ENCODE measurements around the gene SLC12A4. TPM values are rescaled to one million over a fixed set of nuclear protein-coding genes. Genes with fewer than 3 reads are reported as not detected.
"Not testable (repeated sequence)": the region's sequence is repeated elsewhere in the genome, so short reads cannot be mapped to it uniquely, and the experiment has no call there.

The SLC12A4 gene
- total and polyA plus RNA-seq, 4 donors, result 8.0 to 37.3 (median 17.1) TPM

GRCh38 chr16:67975321-67976105, 7.1 kb upstream of the SLC12A4 start:
- 73% methylated on average over 14 of the region's 14 CpGs for WGBS
- H3K4me3 ChIP-seq (ENCODE audit: low read depth in 1 of 3, low read length in 3 of 3), result no peak overlapping the region
- H3K9ac ChIP-seq (ENCODE audit: low read depth in 1 of 2, low read length in 2 of 2), result no peak overlapping the region
- no peaks in the 10 kb centered on the region for H3K4me1 ChIP-seq (ENCODE audit: control insufficient read depth in 4 of 4, insufficient read depth in 4 of 4, low read length in 3 of 4)
- no peak for DNase-seq (ENCODE audit: low spot score)
- TF ChIP-seq FOXA1 (IDR thresholded peaks at IDR 0.05), result no peak
- no peak for TF ChIP-seq NR2F2 (IDR thresholded peaks at IDR 0.05)
- no peak for TF ChIP-seq FOXA2 (IDR thresholded peaks at IDR 0.05)
- no peak for TF ChIP-seq ZBTB33 (IDR thresholded peaks at IDR 0.05)
- TF ChIP-seq RXRA (IDR thresholded peaks at IDR 0.05), result no peak
- no peak for TF ChIP-seq TAF1 (conservative IDR thresholded peaks at IDR 0.05)
- no peak for TF ChIP-seq GABPA (IDR thresholded peaks at IDR 0.05 in 1 of 2, conservative IDR thresholded peaks at IDR 0.05 in 1 of 2)
- TF ChIP-seq RAD21 (IDR thresholded peaks at IDR 0.05), result no peak
- TF ChIP-seq SP1 (IDR thresholded peaks at IDR 0.05), result no peak
- TF ChIP-seq MAX (IDR thresholded peaks at IDR 0.05), result no peak
- no peak for TF ChIP-seq CTCF (IDR thresholded peaks at IDR 0.05; ENCODE audit: low read depth, low read length, missing input control)
- TF ChIP-seq HNF4A (conservative IDR thresholded peaks at IDR 0.05), result no peak
- no peak for TF ChIP-seq ATF3 (IDR thresholded peaks at IDR 0.05)
- no peak for TF ChIP-seq JUND (IDR thresholded peaks at IDR 0.05)
- no peak for TF ChIP-seq REST (IDR thresholded peaks at IDR 0.05)
- no peak for TF ChIP-seq EGR1 (IDR thresholded peaks at IDR 0.05; ENCODE audit: low read depth in 2 of 2)
- no peak for TF ChIP-seq HNF4G (IDR thresholded peaks at IDR 0.05)
- no peaks in the 10 kb centered on the region for H3K36me3 ChIP-seq (ENCODE audit: control insufficient read depth in 4 of 4, insufficient read depth in 3 of 4, low read depth in 1 of 4, low read length in 3 of 4)
- no peaks in the 10 kb centered on the region for H3K27me3 ChIP-seq (ENCODE audit: control insufficient read depth in 4 of 4, insufficient read depth in 4 of 4, low read length in 3 of 4)
- no peak overlapping the region for H3K27ac ChIP-seq (ENCODE audit: low read depth in 1 of 2, low read length in 2 of 2)
- H3K9me3 ChIP-seq (ENCODE audit: control insufficient read depth in 4 of 4, low read length in 3 of 4), result no peaks in the 10 kb centered on the region

- not testable (repeated sequence) for H3K4me3 ChIP-seq (ENCODE audit: low read depth in 1 of 3, low read length in 3 of 3); H3K27ac ChIP-seq (ENCODE audit: low read depth in 1 of 2, low read length in 2 of 2); H3K9me3 ChIP-seq (ENCODE audit: control insufficient read depth in 4 of 4, low read length in 3 of 4); H3K36me3 ChIP-seq (ENCODE audit: control insufficient read depth in 4 of 4, insufficient read depth in 3 of 4, low read depth in 1 of 4, low read length in 3 of 4); H3K9ac ChIP-seq (ENCODE audit: low read depth in 1 of 2, low read length in 2 of 2); DNase-seq (ENCODE audit: low spot score); H3K27me3 ChIP-seq (ENCODE audit: control insufficient read depth in 4 of 4, insufficient read depth in 4 of 4, low read length in 3 of 4)
- peaks cover 3 to 11% (median 8%) of the 10 kb centered on the region in 4 donors for H3K4me1 ChIP-seq (ENCODE audit: control insufficient read depth in 4 of 4, insufficient read depth in 4 of 4, low read length in 3 of 4)
- WGBS, result 95% methylated on average over 7 of the region's 7 CpGs
Observed at GRCh38 chr16:67972285-67972684, 3.8 kb upstream of the SLC12A4 start.

Data from liver (tissue), 9 donors.